H54 (cell line): ENCODE data around the gene ARHGEF40.
"Not testable (repeated sequence)": the region's sequence is repeated elsewhere in the genome, so short reads cannot be mapped to it uniquely, and the experiment has no call there.

Experiments
- DNase-seq: peaks from one replicate; pipeline ENCODE4 v3.0.0; 2011; ENCODE audit warnings: low spot score, mixed read lengths; ENCODE audit not compliant: insufficient read length
- FAIRE-seq: peaks from 3 replicates; lab custom pipeline; 2011; peaks lifted over from hg19 to GRCh38; lab: Jason Lieb, UNC
- POLR2A ChIP-seq: IDR thresholded peaks from 2 replicates; pipeline ENCODE4 v1.6.1; 2011; ENCODE audit warnings: low read depth, mild to moderate bottlenecking, low read length

The ARHGEF40 gene

GRCh38 chr14:21032326-21033132 lies 37.6 kb upstream of the ARHGEF40 start:
- no peak for FAIRE-seq
- no peak for DNase-seq
- TF ChIP-seq POLR2A: no peak

DNA sequence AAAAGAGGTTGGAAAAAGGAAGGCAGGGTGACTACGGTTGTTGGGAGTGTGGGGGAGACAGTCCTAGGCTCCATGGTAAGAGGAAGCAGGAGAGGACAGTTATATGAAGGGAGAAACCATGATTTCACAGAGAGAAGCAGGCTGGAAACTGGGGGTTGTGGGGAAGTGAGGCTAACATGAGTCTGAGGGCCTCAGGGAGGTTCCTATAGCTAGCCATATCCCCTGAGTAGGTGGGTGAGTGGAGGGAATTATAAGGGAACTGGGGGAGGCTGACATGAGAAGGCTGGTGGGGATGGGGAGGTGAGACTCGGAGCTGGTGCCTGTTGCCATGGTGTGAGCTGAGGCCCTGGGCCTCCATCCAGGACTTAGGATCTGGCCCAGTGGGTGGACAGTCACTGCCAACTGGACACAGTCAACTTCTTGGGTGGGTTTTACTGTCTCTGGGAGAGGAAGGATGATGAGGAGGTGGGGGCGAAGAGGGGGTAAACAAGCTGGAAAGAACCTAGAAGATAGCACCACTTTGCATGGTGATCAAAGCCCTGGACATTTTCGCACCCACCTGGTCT lies 36.9 kb upstream of the ARHGEF40 start:
- TF ChIP-seq POLR2A: no peak
- FAIRE-seq (no peak), DNase-seq (no peak)

- no peak for FAIRE-seq
- TF ChIP-seq POLR2A: no peak
- DNase-seq: no peak
Observed at GRCh38 chr14:21034707-21035106, 35.4 kb upstream of the ARHGEF40 start, which contains the start of gene RNASE13. RNASE13 (minus strand) TSS chr14:21034807; CDS start chr14:21034288, 519 bp downstream.

- TF ChIP-seq POLR2A: no peak
Observed at GRCh38 chr14:21036751-21037150, 33.4 kb upstream of the ARHGEF40 start.

GRCh38 chr14:21037156-21037555 lies 32.9 kb upstream of the ARHGEF40 start:
- DNase-seq (no peak), FAIRE-seq (no peak)
- TF ChIP-seq POLR2A: no peak

More at GRCh38 chr14:21036751-21037150, 33.4 kb upstream of the ARHGEF40 start:
- DNase-seq: no peak
- no peak for FAIRE-seq

DNA sequence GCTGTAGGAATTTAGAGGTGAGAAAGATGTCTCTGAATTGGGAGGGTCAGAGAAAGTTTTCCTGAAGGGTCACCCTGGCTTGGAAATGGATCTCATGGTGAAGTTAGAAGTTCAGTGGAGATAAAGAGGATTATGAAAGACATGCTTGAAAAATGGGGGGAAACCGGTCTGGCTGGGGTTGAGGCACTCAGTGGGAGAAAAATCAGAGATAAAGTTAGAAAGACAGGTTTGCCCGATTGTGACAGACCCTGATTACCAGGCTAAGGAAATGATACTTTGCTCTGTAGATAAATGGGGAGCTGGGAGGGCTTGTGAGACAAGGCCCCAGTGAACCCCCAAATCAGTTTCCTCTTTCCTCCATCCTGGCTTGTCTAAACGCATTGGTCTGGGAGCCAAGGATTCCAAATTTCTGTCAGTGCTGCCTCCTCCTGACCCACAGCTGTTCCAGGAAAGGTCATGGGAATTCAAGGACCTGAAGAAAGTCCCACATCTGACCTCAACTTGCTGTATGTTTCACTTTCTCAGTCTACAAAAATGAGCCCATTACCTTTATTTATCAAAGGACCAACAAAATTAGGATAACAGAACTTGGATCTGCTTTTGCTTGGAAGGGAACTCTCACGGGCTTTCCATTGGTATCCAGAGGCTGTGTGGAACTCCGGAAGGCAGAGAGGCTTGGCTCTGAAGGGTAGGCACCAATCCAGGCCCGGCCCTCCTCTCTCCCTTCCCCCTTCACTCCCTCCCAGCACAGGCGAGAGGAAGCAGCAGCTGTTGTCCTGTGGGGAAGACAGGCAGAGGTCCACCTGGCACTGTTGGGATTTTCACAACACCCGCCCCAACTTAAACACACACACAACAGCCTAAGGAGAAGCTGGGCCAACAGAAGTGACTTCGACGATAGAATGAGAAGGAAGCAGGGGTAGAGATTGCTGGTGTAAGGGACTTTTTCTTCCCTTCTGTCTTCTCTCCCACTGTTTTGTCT lies 31.4 kb upstream of the ARHGEF40 start:
- DNase-seq: no peak
- no peak for FAIRE-seq
- TF ChIP-seq POLR2A: no peak

DNA sequence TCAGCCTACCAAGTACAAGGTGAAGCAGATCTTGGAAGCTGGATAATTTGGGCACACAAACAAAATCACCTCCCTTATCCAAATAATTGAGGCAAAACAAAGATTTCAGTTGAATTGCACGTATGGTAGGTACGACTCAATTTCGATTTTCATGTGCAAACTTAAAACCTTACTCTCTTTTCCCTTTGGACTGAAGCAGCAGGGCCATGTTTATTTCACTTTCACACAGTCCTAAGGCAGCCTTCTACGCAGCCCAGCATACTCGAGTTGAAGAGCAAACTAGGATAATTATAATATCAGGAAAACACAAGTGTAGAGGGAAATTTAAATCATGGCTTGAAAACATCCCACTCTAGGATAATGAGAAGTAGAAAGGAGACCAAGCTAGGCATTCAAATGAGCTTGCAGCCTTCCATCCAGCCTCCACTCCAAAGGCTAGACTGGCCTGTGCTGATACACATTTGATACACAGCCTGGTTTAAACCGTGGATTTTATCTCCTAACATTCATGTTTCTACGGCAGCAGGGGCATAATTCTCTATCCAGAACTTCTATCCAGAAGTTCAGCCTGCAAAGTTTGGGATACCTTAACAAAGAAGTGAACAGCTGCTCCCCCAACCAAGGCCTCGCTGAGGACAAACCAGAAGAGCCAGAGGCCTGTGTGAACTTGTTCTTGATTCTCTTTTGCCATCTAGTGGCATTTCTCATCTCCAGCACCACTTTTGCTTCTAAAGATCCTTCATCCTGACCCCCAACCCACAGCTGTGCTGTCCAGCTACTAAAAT lies 30.3 kb upstream of the ARHGEF40 start:
- no peak for DNase-seq
- TF ChIP-seq POLR2A: no peak
- FAIRE-seq: no peak

DNA sequence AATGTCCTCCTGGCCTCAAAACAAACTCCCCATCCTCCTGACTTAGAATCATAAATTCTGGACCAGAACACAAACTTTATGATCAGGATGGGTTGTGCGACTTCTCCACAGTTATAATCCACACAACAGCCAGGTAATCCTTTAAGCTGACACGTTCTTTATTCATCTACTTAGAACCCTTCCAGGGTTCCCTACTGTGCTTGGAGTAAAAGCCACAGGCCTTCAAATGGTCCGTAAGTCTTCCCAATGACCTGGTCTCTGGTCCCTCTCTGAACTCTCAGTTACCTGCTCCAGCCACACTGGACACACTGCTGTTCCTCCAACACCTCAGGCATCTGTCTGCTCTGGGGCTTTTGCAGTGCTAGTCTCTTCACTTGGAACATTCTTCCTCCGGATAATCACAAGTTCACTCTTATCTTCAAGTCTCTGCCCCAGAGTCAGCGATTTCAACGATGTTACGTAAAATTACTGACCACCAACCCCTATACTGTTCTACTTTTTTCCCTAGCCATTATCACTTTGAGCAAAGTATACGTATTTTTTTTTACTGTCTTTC lies 29.7 kb upstream of the ARHGEF40 start:
- DNase-seq (no peak), FAIRE-seq (no peak)
- no peak for TF ChIP-seq POLR2A

GRCh38 chr14:21040941-21041340 lies 29.2 kb upstream of the ARHGEF40 start:
- FAIRE-seq, DNase-seq: not testable (repeated sequence)

DNA sequence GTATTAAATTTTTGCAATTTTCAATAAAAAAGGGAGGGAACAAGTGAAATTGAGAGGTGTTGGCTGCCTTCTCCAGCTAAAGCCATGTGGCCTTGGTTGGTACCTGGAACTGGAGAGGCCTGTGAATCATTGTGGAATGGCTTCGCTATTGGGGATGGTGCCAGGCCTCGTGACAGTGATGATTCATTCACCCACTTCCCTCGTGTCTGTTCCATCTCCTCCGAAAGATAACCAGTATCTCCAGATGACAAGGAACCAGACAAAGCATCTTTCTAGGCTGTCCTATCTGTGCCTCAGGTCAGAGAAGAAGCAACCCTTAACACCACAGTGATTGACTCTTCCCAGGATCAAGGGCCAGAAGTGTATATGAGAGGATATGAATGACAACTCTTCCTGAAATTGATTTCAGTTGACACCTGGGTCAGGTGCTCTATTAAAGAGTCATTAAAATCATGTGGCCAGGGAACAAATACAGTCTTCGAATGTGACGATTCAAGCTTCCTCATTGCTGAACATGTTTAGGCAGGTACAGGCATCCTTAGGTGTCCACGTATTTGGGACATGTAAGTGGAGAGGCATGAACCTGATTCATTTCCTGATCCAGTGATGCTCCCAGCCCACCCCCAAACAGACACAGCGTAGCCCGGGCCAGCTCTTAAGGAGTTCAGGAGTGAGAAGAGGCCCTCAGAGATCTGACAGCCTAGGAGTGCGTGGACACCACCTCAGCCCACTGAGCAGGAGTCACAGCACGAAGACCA lies 28.2 kb upstream of the ARHGEF40 start, which contains the start of gene RNASE7:
Gene RNASE7 (plus strand): TSS at position 687 of the 758 bp plus-strand sequence. CDS start 631 bp downstream, outside the sequence.
- FAIRE-seq (no peak), DNase-seq (no peak)
- TF ChIP-seq POLR2A: no peak

DNA sequence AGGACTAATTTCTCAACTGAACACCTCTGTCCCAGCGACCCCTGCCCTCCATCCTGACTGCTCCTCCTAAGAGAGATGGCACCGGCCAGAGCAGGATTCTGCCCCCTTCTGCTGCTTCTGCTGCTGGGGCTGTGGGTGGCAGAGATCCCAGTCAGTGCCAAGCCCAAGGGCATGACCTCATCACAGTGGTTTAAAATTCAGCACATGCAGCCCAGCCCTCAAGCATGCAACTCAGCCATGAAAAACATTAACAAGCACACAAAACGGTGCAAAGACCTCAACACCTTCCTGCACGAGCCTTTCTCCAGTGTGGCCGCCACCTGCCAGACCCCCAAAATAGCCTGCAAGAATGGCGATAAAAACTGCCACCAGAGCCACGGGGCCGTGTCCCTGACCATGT lies 27.2 kb upstream of the ARHGEF40 start:
- DNase-seq: no peak
- no peak for TF ChIP-seq POLR2A
- no peak for FAIRE-seq

DNA sequence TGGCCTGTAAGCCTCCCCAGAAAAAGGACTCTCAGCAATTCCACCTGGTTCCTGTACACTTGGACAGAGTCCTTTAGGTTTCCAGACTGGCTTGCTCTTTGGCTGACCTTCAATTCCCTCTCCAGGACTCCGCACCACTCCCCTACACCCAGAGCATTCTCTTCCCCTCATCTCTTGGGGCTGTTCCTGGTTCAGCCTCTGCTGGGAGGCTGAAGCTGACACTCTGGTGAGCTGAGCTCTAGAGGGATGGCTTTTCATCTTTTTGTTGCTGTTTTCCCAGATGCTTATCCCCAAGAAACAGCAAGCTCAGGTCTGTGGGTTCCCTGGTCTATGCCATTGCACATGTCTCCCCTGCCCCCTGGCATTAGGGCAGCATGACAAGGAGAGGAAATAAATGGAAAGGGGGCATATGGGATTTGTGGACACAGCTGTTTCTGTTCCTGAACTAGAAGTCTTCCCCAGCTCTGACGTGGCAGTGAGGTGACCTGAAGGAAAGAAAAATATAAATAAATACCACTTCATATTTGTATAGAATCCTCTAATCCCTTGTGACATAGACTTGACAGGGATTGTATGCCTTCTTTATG lies 26.6 kb upstream of the ARHGEF40 start:
- no peak for TF ChIP-seq POLR2A
- DNase-seq: no peak
- FAIRE-seq: no peak
